Epithelial cell of esophagus (primary cell): ENCODE measurements around the gene TPSB2.

Experiments used
- DNase-seq: peaks from one replicate; pipeline ENCODE4 v3.0.0; 2010; ENCODE audit warnings: low read depth
- H3K4me3 ChIP-seq: 2 replicates; pipeline ENCODE4 v1.5.1; 2011; ENCODE audit warnings: mild to moderate bottlenecking, low read length, control low read depth
- CTCF ChIP-seq: IDR thresholded peaks from 2 replicates; pipeline ENCODE4 v1.5.1; 2011; ENCODE audit warnings: low read depth, mild to moderate bottlenecking, low read length, control low read depth, inconsistent platforms; ENCODE audit not compliant: insufficient read depth; ENCODE audit errors: missing control alignments

Gene TPSB2

GRCh38 chr16:1221628-1222552 is 8.1 kb downstream of the TPSB2 start:
- H3K4me3 ChIP-seq: no peak overlapping the region
- no peak for DNase-seq
- TF ChIP-seq CTCF: no peak

DNA sequence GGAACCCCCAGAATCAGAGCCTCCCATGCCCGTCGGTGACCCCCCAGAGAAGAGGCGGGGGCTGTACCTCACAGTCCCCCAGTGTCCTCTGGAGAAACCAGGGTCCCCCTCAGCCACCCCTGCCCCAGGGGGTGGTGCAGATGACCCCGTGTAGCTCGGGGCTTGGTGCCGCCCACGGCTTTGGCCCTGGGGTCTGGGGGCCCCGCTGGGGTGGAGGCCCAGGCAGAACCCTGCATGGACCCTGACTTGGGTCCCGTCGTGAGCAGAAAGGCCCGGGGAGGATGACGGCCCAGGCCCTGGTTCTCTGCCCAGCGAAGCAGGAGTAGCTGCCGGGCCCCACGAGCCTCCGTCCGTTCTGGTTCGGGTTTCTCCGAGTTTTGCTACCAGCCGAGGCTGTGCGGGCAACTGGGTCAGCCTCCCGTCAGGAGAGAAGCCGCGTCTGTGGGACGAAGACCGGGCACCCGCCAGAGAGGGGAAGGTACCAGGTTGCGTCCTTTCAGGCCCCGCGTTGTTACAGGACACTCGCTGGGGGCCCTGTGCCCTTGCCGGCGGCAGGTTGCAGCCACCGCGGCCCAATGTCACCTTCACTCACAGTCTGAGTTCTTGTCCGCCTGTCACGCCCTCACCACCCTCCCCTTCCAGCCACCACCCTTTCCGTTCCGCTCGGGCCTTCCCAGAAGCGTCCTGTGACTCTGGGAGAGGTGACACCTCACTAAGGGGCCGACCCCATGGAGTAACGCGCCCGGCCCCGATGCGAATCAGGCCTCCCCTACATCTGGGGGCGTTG is 8.9 kb downstream of the TPSB2 start:
- DNase-seq: no peak
- TF ChIP-seq CTCF: no peak

DNA sequence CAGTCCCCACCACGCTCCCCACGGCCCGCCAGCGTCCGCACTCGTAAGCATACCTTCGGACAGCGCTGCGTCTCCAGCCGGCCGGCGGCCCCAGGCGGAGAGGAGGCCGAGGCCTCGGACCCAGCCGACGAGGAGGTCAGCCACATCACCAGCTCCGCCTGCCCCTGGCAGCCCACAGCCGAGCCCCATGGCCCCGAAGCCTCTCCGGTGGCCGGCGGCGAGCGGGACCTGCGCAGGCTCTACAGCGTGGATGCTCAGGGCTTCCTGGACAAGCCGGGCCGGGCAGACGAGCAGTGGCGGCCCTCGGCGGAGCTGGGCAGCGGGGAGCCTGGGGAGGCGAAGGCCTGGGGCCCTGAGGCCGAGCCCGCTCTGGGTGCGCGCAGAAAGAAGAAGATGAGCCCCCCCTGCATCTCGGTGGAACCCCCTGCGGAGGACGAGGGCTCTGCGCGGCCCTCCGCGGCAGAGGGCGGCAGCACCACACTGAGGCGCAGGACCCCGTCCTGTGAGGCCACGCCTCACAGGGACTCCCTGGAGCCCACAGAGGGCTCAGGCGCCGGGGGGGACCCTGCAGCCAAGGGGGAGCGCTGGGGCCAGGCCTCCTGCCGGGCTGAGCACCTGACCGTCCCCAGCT is 9.8 kb downstream of the TPSB2 start:
- no peak for TF ChIP-seq CTCF

More for the DNA sequence above, 8.9 kb downstream of the TPSB2 start:
- H3K4me3 ChIP-seq: no peak overlapping the region

DNA sequence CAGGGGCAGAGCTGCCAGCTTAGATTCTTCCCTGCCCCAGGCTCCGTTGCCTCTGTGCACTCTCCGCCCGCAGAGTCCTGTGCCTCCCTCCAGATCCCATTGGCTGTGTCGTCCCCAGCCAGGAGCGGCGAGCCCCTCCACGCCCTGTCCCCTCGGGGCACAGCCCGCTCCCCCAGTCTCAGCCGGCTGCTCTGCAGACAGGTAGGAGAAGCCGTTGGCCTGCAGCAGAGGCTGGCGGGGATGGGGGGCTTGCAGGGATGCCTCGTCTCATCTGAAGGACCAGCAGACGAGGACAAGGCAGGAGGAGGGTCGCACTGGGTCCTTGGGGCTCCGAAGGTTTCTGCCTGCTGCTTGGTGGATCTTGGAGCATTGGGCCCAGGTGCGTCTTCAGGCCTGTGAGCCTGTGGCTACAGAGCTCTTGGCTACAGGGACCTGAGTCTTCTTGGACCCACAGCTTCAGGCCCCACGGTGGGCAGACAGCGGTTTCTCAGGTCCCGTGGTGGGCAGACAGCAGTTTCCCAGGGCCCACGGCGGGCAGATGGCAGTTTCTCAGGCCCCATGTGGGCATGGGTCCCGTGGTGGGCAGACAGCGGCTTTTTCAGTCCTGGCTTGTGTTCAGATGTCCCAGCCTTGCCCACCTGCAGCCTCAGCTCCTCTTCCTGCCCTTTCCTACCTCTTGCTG is 10.9 kb downstream of the TPSB2 start:
- TF ChIP-seq CTCF: no peak
- no peak overlapping the region for H3K4me3 ChIP-seq
- no peak for DNase-seq

More for the DNA sequence above, 9.8 kb downstream of the TPSB2 start:
- no peak for DNase-seq
- no peak overlapping the region for H3K4me3 ChIP-seq

DNA sequence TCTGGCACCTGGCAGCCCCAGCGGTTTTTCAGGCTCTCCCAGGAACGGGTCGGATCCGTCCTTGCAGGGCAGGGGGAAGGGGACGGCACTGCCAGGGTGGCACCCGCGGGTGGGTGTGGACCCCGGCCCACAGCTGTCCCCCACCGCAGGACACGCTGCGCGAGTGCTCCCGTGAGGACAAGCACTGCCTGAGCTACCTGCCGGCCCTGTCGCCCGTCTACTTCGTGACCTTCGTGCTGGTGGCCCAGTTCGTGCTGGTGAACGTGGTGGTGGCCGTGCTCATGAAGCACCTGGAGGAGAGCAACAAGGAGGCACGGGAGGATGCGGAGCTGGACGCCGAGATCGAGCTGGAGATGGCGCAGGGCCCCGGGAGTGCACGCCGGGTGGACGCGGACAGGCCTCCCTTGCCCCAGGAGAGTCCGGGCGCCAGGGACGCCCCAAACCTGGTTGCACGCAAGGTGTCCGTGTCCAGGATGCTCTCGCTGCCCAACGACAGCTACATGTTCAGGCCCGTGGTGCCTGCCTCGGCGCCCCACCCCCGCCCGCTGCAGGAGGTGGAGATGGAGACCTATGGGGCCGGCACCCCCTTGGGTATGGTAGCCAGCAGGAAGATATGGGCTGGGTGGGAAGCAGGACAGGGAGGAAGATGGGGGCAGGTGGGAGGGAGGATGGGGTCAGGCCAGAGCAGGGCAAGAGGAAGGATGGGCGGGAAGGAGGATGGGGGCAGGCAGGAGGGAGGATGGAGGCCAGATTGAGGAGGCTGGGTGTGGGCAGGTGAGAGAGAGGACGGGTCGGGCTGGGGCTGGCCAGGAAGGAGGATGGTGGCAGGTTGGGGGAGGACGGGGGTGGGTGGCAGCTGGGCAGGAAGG is 11.7 kb downstream of the TPSB2 start:
- no peak for TF ChIP-seq CTCF
- no peak overlapping the region for H3K4me3 ChIP-seq
- no peak for DNase-seq

DNA sequence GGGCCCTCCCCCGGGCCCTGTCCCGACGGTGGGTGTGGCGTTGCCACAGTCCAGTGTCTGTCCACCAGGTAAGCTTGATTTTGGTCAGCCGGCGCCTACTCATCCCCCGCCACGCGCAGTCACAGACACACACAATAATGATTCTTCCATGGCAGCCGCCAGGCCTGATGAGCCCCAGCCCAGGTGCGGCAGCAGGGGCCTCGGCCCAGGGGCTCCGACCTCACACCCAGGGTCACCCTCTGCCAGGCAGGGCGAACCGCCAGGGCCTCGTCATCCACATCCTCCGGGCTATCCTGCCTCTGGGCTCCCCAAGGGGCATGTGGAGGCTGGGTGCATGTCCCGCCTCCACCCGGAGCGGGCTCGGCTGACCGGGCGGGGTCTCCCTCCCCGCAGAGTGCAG is 12.5 kb downstream of the TPSB2 start:
- no peak overlapping the region for H3K4me3 ChIP-seq
- no peak for TF ChIP-seq CTCF
- DNase-seq: no peak
